Mesangial cell (primary cell): ENCODE results near the gene IGF2R. TPM values are rescaled to one million over a fixed set of nuclear protein-coding genes. Genes with fewer than 3 reads are reported as not detected.

ENCODE experiments used
- total RNA-seq: library from RNA; depleted of rRNA; stranded (reverse); fragments of >200 nt; gene quantifications from 2 replicates; pipeline ENCODE4 v1.2.3, GENCODE V29; 2015

Gene IGF2R, protein sequence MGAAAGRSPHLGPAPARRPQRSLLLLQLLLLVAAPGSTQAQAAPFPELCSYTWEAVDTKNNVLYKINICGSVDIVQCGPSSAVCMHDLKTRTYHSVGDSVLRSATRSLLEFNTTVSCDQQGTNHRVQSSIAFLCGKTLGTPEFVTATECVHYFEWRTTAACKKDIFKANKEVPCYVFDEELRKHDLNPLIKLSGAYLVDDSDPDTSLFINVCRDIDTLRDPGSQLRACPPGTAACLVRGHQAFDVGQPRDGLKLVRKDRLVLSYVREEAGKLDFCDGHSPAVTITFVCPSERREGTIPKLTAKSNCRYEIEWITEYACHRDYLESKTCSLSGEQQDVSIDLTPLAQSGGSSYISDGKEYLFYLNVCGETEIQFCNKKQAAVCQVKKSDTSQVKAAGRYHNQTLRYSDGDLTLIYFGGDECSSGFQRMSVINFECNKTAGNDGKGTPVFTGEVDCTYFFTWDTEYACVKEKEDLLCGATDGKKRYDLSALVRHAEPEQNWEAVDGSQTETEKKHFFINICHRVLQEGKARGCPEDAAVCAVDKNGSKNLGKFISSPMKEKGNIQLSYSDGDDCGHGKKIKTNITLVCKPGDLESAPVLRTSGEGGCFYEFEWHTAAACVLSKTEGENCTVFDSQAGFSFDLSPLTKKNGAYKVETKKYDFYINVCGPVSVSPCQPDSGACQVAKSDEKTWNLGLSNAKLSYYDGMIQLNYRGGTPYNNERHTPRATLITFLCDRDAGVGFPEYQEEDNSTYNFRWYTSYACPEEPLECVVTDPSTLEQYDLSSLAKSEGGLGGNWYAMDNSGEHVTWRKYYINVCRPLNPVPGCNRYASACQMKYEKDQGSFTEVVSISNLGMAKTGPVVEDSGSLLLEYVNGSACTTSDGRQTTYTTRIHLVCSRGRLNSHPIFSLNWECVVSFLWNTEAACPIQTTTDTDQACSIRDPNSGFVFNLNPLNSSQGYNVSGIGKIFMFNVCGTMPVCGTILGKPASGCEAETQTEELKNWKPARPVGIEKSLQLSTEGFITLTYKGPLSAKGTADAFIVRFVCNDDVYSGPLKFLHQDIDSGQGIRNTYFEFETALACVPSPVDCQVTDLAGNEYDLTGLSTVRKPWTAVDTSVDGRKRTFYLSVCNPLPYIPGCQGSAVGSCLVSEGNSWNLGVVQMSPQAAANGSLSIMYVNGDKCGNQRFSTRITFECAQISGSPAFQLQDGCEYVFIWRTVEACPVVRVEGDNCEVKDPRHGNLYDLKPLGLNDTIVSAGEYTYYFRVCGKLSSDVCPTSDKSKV (N-terminal part only)
- total RNA-seq, result 86.4 and 111 TPM in 2 replicates

DNA sequence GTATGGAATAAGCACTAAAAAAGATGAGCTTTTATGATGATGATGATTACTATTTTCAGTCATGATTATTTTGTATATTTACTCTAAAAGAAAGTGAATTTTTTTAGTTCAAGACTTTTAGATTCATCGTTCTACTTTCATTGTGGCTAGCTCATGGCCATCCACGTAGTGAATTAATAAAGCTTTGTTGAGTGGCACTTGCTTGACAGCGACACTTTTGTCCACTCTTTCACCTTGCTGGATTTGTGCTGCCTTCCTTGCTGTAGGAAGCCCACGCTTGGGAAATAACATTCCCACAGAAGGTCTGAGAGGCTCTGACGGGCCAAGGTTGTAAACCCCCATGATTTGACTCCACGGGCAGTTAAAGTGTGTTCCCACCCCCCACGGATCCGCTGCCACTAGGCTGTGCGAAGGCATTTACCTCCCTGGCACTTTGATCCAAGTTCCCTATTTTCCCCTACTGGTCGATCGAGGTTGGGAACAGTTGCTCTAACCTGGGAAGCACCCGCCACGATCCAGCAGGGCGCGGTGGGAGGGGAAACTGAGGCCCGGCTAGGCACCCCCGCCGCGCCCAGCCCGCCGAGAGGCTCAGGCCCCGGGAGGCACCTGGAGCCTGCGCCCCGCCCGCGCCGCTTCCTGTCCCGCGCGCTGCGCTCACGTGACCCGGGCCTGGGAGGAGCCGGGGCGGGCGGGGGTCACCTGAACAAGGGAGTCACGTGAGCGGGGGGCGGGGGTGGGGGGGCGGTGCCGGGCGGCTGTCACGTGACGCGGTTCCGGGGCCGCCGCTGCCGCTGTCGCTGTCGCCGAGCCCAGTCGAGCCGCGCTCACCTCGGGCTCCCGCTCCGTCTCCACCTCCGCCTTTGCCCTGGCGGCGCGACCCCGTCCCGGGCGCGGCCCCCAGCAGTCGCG is at the start of gene IGF2R:
TSS of gene IGF2R (plus strand) at position 788 of the 909 bp plus-strand sequence. CDS start 165 bp downstream, outside the sequence.

DNA sequence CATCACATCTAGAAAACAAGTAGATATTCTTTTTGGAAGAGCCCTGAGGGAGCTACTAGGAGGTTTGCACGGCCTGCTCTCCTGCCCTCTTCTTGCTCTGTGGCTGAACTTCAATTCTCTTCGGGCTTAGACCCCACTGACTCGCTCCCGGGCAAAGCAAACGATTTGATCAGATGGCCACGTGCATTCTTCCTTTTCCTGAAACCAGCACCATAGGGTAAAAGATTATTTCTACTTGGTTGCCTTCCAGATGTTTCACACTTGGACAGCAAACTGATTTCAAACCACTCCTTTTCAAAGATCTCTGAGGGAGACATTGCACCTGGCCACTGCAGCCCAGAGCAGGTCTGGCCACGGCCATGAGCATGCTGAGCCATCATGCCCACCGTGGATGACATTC is 152.7 kb downstream of the IGF2R start, which contains the start of gene SLC22A1:
TSS of gene SLC22A1 (plus strand) at position 258 of the 400 bp plus-strand sequence. CDS start at position 379, 121 bp downstream.

Other genes with a start within 250 kb of the IGF2R start
- gene WTAP, start 241.6 kb upstream of the IGF2R start, total RNA-seq, result 40.3 and 46.0 TPM in 2 replicates
- gene ACAT2, start 207.0 kb upstream of the IGF2R start, total RNA-seq, result 13.6 and 41.2 TPM in 2 replicates
- 116 and 228 TPM in 2 replicates for gene TCP1, start 179.5 kb upstream of the IGF2R start, total RNA-seq
- 48.2 and 99.2 TPM in 2 replicates for gene MRPL18, start 178.6 kb upstream of the IGF2R start, total RNA-seq
- gene PNLDC1, start 168.8 kb upstream of the IGF2R start, total RNA-seq, result 0.13 TPM in 1 of 2 replicates, not detected in the other
- gene MAS1, start 78.1 kb upstream of the IGF2R start, total RNA-seq, result not detected in 2 replicates
- gene SLC22A1, start 152.7 kb downstream of the IGF2R start, total RNA-seq, result 0.51 and 0.98 TPM in 2 replicates